ENCODE data around the gene HAPLN2. TPM values are rescaled to one million over a fixed set of nuclear protein-coding genes. Genes with fewer than 3 reads are reported as not detected.

HAPLN2 gene
- total and polyA plus RNA-seq, 2 of the 8 experiments (the other 6 are each of a cell fraction or from before 2014, with no cell fraction given), result 0.19 to 0.51 TPM

GRCh38 chr1:156608036-156608674, 11.1 kb upstream of the HAPLN2 start:
- no peak overlapping the region for H4K5ac ChIP-seq (ENCODE audit: insufficient read length, low read depth, low read length)
- FAIRE-seq (peak; percentile 78), DNase-seq (ENCODE audit: low read depth in 1 of 2, low spot score in 2 of 2) (peak in 1 of 2 experiments; percentile 52)
- no peaks in the 10 kb centered on the region for H3K27me3 ChIP-seq (replicated peaks in 1 of 4; ENCODE audit: control insufficient read depth in 3 of 4, extremely low read depth in 1 of 4, insufficient read depth in 3 of 4, low read length in 3 of 4)
- H3K56ac ChIP-seq (replicated peaks; ENCODE audit: insufficient read length, low read depth, low read length), result no peak overlapping the region
- H2AK5ac ChIP-seq (ENCODE audit: low read depth, low read length), result no peak overlapping the region
- no peaks in the 10 kb centered on the region for H3K79me1 ChIP-seq (ENCODE audit: low read depth, low read length)
- H3K79me2 ChIP-seq (ENCODE audit: control insufficient read depth in 1 of 2, insufficient read depth in 2 of 2, low read length in 2 of 2), result no peaks in the 10 kb centered on the region
- no peak overlapping the region for H4K91ac ChIP-seq (replicated peaks; ENCODE audit: insufficient read length, low read length)
- WGBS, 2 experiments (ENCODE audit: extremely low coverage in 1 of 2, insufficient coverage in 1 of 2, insufficient read length in 1 of 2, insufficient replicate concordance in 2 of 2, low coverage in 1 of 2, low lambda C conversion rate in 2 of 2, missing lambda C conversion rate in 1 of 2), result 28% methylated on average over 5 of the region's 7 CpGs; no CpG with 5 or more reads in 1 of the 2 experiments
- no peak overlapping the region for H3K4me2 ChIP-seq (ENCODE audit: insufficient read depth in 1 of 2, low read depth in 2 of 2, low read length in 2 of 2)
- no peak overlapping the region for H2BK20ac ChIP-seq (ENCODE audit: low read length)
- no peaks in the 10 kb centered on the region for H3K4me1 ChIP-seq (replicated peaks in 1 of 4; ENCODE audit: control insufficient read depth in 3 of 4, insufficient read depth in 4 of 4, low read length in 3 of 4)
- H2BK15ac ChIP-seq (ENCODE audit: low read length), result no peak overlapping the region
- no peaks in the 10 kb centered on the region for H3K9me3 ChIP-seq (ENCODE audit: insufficient read depth in 2 of 2, low read depth in 1 of 2, low read length in 1 of 2)
- H3K36me3 ChIP-seq (ENCODE audit: control insufficient read depth in 2 of 4, insufficient read depth in 4 of 4, low read length in 3 of 4), result no peaks in the 10 kb centered on the region
- ChIA-PET POLR2A (ENCODE audit: partially characterized antibody) (interaction anchor here (1.0 to 1.8 kb wide), 6 partner anchors 10 to 21 kb away, joined by 3 to 22 read pairs (median 3); partner anchors contain the start of genes HAPLN2 and NAXE), CTCF (ENCODE audit: partially characterized antibody) (interaction anchor here (0.8 to 6.4 kb wide), 29 partner anchors 8 to 284 kb away, joined by 3 to 55 read pairs (median 4); partner anchors contain the start of genes HAPLN2, NAXE and TTC24)
- no peak overlapping the region for H3K14ac ChIP-seq (ENCODE audit: insufficient read length)
- no peak overlapping the region for H2BK5ac ChIP-seq (ENCODE audit: low read depth, low read length)
- no peaks in the 10 kb centered on the region for H4K20me1 ChIP-seq (replicated peaks in 1 of 2; ENCODE audit: control insufficient read depth in 1 of 2, insufficient read depth in 2 of 2, low read length in 2 of 2)
- H2BK120ac ChIP-seq (replicated peaks; ENCODE audit: low read depth, low read length), result no peak overlapping the region
- no peak overlapping the region for H3K4ac ChIP-seq (replicated peaks; ENCODE audit: insufficient read length, low read depth, low read length)
- no peak overlapping the region for H3K23ac ChIP-seq (ENCODE audit: insufficient read length)
- H4K8ac ChIP-seq (ENCODE audit: extremely low read depth, insufficient read depth, low read length), result no peak overlapping the region
- H3K9ac ChIP-seq (replicated peaks in 1 of 4; ENCODE audit: extremely low read depth in 1 of 4, low read depth in 3 of 4, low read length in 3 of 4), result no peak overlapping the region
- H3K4me3 ChIP-seq (ENCODE audit: extremely low read depth in 1 of 4, insufficient read depth in 2 of 4, low read depth in 3 of 4, low read length in 4 of 4), result no peak overlapping the region
- no peak overlapping the region for H2BK12ac ChIP-seq (ENCODE audit: low read depth, low read length)
- H3K18ac ChIP-seq (ENCODE audit: extremely low read depth, low read length), result no peak overlapping the region
- no peaks in the 10 kb centered on the region for H3K23me2 ChIP-seq (ENCODE audit: low read depth, low read length)
- no peak overlapping the region for H2AFZ ChIP-seq (ENCODE audit: low read length)
- no peak overlapping the region for H3K27ac ChIP-seq (ENCODE audit: low read depth, low read length)
- TF ChIP-seq E2F6 (IDR thresholded peaks at IDR 0.05) (no peak), RNF2 (IDR thresholded peaks at IDR 0.05; ENCODE audit: borderline replicate concordance, low read depth, low read length, missing control alignments, poor library complexity, severe bottlenecking) (no peak), RAD21 (IDR thresholded peaks at IDR 0.05 in 1 of 2, conservative IDR thresholded peaks at IDR 0.05 in 1 of 2; ENCODE audit: low read depth in 2 of 2, low read length in 2 of 2) (peak; percentile 70 to 80), CEBPB (IDR thresholded peaks at IDR 0.05; ENCODE audit: low read depth, low read length) (peak; percentile 64; the same call in 1 of the 2 replicates), ATF3 (IDR thresholded peaks at IDR 0.05; ENCODE audit: insufficient read depth, low read depth, low read length) (0 out of 2 replicates have a peak, but pooled peaks have one; percentile 28), CTCF (IDR thresholded peaks at IDR 0.05; ENCODE audit: control extremely low read depth in 1 of 3, insufficient read depth in 1 of 3, low read depth in 1 of 3, low read length in 3 of 3) (peak; percentile 26 to 90 (median 90)), TBP (IDR thresholded peaks at IDR 0.05; ENCODE audit: low read depth, low read length) (no peak)

All from H1 (cell line).